WTC11 (cell line): ENCODE data around the gene PGPEP1. TPM values are rescaled to one million over a fixed set of nuclear protein-coding genes. Genes with fewer than 3 reads are reported as not detected.

Experiments
- CREB1 ChIP-seq: sonication (generic); formaldehyde crosslinking; IDR thresholded peaks from 2 replicates; pipeline ENCODE4 v1.8.0; 2023; ENCODE audit warnings: mild to moderate bottlenecking, missing genetic modification reagents
- ETV6 ChIP-seq: sonication (generic); formaldehyde crosslinking; IDR thresholded peaks from 2 replicates; pipeline ENCODE4 v1.8.1; 2022; ENCODE audit warnings: mild to moderate bottlenecking, missing genetic modification reagents
- FOXK1 ChIP-seq: sonication (generic); formaldehyde crosslinking; IDR thresholded peaks from 2 replicates; pipeline ENCODE4 v1.8.0; 2022; ENCODE audit warnings: mild to moderate bottlenecking, moderate library complexity, missing genetic modification reagents
- GRHL2 ChIP-seq: fragments of 250-450 bp; sonication (Bioruptor Pico); IDR thresholded peaks from 2 replicates; pipeline ENCODE4 v1.8.0; 2022; ENCODE audit warnings: mild to moderate bottlenecking, moderate library complexity; ENCODE audit not compliant: insufficient replicate concordance, severe bottlenecking
- NFE2L1 ChIP-seq: sonication (generic); formaldehyde crosslinking; IDR thresholded peaks from 2 replicates; pipeline ENCODE4 v1.8.1; 2023; ENCODE audit warnings: missing genetic modification reagents
- SOX15 ChIP-seq: fragments of 250-450 bp; sonication (Bioruptor Pico); IDR thresholded peaks from 2 replicates; pipeline ENCODE4 v1.9.0; 2021; ENCODE audit warnings: mild to moderate bottlenecking
- TEAD1 ChIP-seq: sonication (generic); formaldehyde crosslinking; IDR thresholded peaks from 2 replicates; pipeline ENCODE4 v1.8.0; 2022; ENCODE audit warnings: mild to moderate bottlenecking, missing genetic modification reagents
- TP53 ChIP-seq: sonication (generic); formaldehyde crosslinking; IDR thresholded peaks from 2 replicates; pipeline ENCODE4 v1.8.1; 2023; ENCODE audit warnings: mild to moderate bottlenecking, missing genetic modification reagents
- ZNF219 ChIP-seq: sonication (generic); formaldehyde crosslinking; IDR thresholded peaks from 2 replicates; pipeline ENCODE4 v1.8.0; 2023; ENCODE audit warnings: missing genetic modification reagents, mild to moderate bottlenecking, borderline replicate concordance
- ZNF232 ChIP-seq: sonication (generic); formaldehyde crosslinking; IDR thresholded peaks from 2 replicates; pipeline ENCODE4 v1.8.0; 2022; ENCODE audit warnings: mild to moderate bottlenecking, missing genetic modification reagents
- ZNF263 ChIP-seq: sonication (generic); formaldehyde crosslinking; IDR thresholded peaks from 2 replicates; pipeline ENCODE4 v1.8.1; 2022; ENCODE audit warnings: low read depth, mild to moderate bottlenecking, moderate library complexity, missing genetic modification reagents
- ZNF396 ChIP-seq: fragments of 250-450 bp; sonication (Bioruptor Pico); IDR thresholded peaks from 2 replicates; pipeline ENCODE4 v1.8.0; 2021; ENCODE audit warnings: mild to moderate bottlenecking, moderate library complexity, borderline replicate concordance
- ZNF423 ChIP-seq: fragments of 250-450 bp; sonication (Bioruptor Pico); IDR thresholded peaks from 2 replicates; pipeline ENCODE4 v2.1.2; 2022; ENCODE audit warnings: mild to moderate bottlenecking, moderate library complexity
- total RNA-seq: library from RNA; stranded (reverse); gene quantifications from 3 replicates; pipeline ENCODE4 v1.2.3, GENCODE V29; 2021
- TF ChIP-seq, protein P1 (sequence below): sonication (generic); formaldehyde crosslinking; IDR thresholded peaks from 2 replicates; pipeline ENCODE4 v1.8.0; 2022; ENCODE audit warnings: mild to moderate bottlenecking, missing genetic modification reagents
- TF ChIP-seq, protein P2 (sequence below): sonication (generic); formaldehyde crosslinking; IDR thresholded peaks from 2 replicates; pipeline ENCODE4 v1.8.0; 2023; ENCODE audit warnings: mild to moderate bottlenecking, missing genetic modification reagents
- TF ChIP-seq, protein P3 (sequence below): fragments of 250-450 bp; sonication (Bioruptor Pico); IDR thresholded peaks from 2 replicates; pipeline ENCODE4 v1.9.0; 2021; ENCODE audit warnings: mild to moderate bottlenecking, borderline replicate concordance
- TF ChIP-seq, protein P4 (sequence below): fragments of 250-450 bp; sonication (Bioruptor Pico); IDR thresholded peaks from 2 replicates; pipeline ENCODE4 v1.9.0; 2021; ENCODE audit warnings: moderate library complexity, mild to moderate bottlenecking, inconsistent platforms, borderline replicate concordance
- TF ChIP-seq, protein P5 (sequence below): sonication (generic); formaldehyde crosslinking; IDR thresholded peaks from 2 replicates; pipeline ENCODE4 v1.8.0; 2022; ENCODE audit warnings: missing genetic modification reagents
- TF ChIP-seq, protein P6 (sequence below): sonication (generic); formaldehyde crosslinking; IDR thresholded peaks from 2 replicates; pipeline ENCODE4 v1.8.0; 2023; ENCODE audit warnings: missing genetic modification reagents, mild to moderate bottlenecking, borderline replicate concordance

PGPEP1 gene
- total RNA-seq, 1 experiment from 2014 or later, result 68.1 TPM

DNA sequence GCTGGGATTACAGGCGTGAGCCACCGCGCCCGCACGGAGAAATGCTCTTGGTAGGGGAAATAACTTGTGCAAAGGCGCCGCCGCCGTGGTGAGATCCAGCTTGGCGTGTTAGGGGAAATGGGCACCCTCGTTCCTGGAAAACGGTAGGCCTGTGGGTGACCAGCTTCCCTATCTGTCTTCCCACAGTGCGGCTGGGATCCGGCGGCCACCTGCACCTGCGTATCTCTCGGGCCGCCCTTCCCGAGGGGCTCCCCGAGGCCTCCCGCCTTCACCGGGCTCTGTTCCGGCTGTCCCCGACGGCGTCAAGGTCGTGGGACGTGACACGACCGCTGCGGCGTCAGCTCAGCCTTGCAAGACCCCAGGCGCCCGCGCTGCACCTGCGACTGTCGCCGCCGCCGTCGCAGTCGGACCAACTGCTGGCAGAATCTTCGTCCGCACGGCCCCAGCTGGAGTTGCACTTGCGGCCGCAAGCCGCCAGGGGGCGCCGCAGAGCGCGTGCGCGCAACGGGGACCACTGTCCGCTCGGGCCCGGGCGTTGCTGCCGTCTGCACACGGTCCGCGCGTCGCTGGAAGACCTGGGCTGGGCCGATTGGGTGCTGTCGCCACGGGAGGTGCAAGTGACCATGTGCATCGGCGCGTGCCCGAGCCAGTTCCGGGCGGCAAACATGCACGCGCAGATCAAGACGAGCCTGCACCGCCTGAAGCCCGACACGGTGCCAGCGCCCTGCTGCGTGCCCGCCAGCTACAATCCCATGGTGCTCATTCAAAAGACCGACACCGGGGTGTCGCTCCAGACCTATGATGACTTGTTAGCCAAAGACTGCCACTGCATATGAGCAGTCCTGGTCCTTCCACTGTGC lies 47.9 kb downstream of the PGPEP1 start (continued):
- TF ChIP-seq, protein P1, sequence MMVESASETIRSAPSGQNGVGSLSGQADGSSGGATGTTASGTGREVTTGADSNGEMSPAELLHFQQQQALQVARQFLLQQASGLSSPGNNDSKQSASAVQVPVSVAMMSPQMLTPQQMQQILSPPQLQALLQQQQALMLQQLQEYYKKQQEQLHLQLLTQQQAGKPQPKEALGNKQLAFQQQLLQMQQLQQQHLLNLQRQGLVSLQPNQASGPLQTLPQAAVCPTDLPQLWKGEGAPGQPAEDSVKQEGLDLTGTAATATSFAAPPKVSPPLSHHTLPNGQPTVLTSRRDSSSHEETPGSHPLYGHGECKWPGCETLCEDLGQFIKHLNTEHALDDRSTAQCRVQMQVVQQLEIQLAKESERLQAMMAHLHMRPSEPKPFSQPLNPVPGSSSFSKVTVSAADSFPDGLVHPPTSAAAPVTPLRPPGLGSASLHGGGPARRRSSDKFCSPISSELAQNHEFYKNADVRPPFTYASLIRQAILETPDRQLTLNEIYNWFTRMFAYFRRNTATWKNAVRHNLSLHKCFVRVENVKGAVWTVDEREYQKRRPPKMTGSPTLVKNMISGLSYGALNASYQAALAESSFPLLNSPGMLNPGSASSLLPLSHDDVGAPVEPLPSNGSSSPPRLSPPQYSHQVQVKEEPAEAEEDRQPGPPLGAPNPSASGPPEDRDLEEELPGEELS (CRISPR knock-in tag), result 0 out of 2 replicates have a peak, but pooled peaks have one; percentile 32
- no peak for TF ChIP-seq SOX15 (CRISPR knock-in tag)
- no peak for TF ChIP-seq ZNF263 (CRISPR knock-in tag)
- TF ChIP-seq ZNF219 (CRISPR knock-in tag), result no peak
- TF ChIP-seq TEAD1 (CRISPR knock-in tag), result no peak
- TF ChIP-seq, protein P2, sequence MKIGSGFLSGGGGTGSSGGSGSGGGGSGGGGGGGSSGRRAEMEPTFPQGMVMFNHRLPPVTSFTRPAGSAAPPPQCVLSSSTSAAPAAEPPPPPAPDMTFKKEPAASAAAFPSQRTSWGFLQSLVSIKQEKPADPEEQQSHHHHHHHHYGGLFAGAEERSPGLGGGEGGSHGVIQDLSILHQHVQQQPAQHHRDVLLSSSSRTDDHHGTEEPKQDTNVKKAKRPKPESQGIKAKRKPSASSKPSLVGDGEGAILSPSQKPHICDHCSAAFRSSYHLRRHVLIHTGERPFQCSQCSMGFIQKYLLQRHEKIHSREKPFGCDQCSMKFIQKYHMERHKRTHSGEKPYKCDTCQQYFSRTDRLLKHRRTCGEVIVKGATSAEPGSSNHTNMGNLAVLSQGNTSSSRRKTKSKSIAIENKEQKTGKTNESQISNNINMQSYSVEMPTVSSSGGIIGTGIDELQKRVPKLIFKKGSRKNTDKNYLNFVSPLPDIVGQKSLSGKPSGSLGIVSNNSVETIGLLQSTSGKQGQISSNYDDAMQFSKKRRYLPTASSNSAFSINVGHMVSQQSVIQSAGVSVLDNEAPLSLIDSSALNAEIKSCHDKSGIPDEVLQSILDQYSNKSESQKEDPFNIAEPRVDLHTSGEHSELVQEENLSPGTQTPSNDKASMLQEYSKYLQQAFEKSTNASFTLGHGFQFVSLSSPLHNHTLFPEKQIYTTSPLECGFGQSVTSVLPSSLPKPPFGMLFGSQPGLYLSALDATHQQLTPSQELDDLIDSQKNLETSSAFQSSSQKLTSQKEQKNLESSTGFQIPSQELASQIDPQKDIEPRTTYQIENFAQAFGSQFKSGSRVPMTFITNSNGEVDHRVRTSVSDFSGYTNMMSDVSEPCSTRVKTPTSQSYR (CRISPR knock-in tag), result no peak
- TF ChIP-seq, protein P3, sequence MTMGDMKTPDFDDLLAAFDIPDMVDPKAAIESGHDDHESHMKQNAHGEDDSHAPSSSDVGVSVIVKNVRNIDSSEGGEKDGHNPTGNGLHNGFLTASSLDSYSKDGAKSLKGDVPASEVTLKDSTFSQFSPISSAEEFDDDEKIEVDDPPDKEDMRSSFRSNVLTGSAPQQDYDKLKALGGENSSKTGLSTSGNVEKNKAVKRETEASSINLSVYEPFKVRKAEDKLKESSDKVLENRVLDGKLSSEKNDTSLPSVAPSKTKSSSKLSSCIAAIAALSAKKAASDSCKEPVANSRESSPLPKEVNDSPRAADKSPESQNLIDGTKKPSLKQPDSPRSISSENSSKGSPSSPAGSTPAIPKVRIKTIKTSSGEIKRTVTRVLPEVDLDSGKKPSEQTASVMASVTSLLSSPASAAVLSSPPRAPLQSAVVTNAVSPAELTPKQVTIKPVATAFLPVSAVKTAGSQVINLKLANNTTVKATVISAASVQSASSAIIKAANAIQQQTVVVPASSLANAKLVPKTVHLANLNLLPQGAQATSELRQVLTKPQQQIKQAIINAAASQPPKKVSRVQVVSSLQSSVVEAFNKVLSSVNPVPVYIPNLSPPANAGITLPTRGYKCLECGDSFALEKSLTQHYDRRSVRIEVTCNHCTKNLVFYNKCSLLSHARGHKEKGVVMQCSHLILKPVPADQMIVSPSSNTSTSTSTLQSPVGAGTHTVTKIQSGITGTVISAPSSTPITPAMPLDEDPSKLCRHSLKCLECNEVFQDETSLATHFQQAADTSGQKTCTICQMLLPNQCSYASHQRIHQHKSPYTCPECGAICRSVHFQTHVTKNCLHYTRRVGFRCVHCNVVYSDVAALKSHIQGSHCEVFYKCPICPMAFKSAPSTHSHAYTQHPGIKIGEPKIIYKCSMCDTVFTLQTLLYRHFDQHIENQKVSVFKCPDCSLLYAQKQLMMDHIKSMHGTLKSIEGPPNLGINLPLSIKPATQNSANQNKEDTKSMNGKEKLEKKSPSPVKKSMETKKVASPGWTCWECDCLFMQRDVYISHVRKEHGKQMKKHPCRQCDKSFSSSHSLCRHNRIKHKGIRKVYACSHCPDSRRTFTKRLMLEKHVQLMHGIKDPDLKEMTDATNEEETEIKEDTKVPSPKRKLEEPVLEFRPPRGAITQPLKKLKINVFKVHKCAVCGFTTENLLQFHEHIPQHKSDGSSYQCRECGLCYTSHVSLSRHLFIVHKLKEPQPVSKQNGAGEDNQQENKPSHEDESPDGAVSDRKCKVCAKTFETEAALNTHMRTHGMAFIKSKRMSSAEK (CRISPR knock-in tag), result no peak
- TF ChIP-seq GRHL2 (CRISPR knock-in tag), result no peak
- peak; percentile 72; the same call in 1 of the 2 replicates for TF ChIP-seq FOXK1
- TF ChIP-seq, protein P4, sequence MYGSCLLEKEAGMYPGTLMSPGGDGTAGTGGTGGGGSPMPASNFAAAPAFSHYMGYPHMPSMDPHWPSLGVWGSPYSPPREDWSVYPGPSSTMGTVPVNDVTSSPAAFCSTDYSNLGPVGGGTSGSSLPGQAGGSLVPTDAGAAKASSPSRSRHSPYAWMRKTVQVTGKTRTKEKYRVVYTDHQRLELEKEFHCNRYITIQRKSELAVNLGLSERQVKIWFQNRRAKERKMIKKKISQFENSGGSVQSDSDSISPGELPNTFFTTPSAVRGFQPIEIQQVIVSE (CRISPR knock-in tag), result no peak
- TF ChIP-seq, protein P5, sequence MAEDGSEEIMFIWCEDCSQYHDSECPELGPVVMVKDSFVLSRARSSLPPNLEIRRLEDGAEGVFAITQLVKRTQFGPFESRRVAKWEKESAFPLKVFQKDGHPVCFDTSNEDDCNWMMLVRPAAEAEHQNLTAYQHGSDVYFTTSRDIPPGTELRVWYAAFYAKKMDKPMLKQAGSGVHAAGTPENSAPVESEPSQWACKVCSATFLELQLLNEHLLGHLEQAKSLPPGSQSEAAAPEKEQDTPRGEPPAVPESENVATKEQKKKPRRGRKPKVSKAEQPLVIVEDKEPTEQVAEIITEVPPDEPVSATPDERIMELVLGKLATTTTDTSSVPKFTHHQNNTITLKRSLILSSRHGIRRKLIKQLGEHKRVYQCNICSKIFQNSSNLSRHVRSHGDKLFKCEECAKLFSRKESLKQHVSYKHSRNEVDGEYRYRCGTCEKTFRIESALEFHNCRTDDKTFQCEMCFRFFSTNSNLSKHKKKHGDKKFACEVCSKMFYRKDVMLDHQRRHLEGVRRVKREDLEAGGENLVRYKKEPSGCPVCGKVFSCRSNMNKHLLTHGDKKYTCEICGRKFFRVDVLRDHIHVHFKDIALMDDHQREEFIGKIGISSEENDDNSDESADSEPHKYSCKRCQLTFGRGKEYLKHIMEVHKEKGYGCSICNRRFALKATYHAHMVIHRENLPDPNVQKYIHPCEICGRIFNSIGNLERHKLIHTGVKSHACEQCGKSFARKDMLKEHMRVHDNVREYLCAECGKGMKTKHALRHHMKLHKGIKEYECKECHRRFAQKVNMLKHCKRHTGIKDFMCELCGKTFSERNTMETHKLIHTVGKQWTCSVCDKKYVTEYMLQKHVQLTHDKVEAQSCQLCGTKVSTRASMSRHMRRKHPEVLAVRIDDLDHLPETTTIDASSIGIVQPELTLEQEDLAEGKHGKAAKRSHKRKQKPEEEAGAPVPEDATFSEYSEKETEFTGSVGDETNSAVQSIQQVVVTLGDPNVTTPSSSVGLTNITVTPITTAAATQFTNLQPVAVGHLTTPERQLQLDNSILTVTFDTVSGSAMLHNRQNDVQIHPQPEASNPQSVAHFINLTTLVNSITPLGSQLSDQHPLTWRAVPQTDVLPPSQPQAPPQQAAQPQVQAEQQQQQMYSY (CRISPR knock-in tag), result no peak
- TF ChIP-seq ZNF423, result no peak
- TF ChIP-seq TP53 (CRISPR knock-in tag), result no peak
- no peak for TF ChIP-seq NFE2L1
- TF ChIP-seq ZNF232 (CRISPR knock-in tag), result no peak
- TF ChIP-seq ZNF396 (CRISPR knock-in tag), result no peak
- TF ChIP-seq, protein P6, sequence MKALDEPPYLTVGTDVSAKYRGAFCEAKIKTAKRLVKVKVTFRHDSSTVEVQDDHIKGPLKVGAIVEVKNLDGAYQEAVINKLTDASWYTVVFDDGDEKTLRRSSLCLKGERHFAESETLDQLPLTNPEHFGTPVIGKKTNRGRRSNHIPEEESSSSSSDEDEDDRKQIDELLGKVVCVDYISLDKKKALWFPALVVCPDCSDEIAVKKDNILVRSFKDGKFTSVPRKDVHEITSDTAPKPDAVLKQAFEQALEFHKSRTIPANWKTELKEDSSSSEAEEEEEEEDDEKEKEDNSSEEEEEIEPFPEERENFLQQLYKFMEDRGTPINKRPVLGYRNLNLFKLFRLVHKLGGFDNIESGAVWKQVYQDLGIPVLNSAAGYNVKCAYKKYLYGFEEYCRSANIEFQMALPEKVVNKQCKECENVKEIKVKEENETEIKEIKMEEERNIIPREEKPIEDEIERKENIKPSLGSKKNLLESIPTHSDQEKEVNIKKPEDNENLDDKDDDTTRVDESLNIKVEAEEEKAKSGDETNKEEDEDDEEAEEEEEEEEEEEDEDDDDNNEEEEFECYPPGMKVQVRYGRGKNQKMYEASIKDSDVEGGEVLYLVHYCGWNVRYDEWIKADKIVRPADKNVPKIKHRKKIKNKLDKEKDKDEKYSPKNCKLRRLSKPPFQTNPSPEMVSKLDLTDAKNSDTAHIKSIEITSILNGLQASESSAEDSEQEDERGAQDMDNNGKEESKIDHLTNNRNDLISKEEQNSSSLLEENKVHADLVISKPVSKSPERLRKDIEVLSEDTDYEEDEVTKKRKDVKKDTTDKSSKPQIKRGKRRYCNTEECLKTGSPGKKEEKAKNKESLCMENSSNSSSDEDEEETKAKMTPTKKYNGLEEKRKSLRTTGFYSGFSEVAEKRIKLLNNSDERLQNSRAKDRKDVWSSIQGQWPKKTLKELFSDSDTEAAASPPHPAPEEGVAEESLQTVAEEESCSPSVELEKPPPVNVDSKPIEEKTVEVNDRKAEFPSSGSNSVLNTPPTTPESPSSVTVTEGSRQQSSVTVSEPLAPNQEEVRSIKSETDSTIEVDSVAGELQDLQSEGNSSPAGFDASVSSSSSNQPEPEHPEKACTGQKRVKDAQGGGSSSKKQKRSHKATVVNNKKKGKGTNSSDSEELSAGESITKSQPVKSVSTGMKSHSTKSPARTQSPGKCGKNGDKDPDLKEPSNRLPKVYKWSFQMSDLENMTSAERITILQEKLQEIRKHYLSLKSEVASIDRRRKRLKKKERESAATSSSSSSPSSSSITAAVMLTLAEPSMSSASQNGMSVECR (CRISPR knock-in tag), result no peak
- TF ChIP-seq CREB1 (CRISPR knock-in tag), result 0 out of 2 replicates have a peak, but pooled peaks have one; percentile 45
- TF ChIP-seq ETV6 (CRISPR knock-in tag), result peak; percentile 41; the same call in 1 of the 2 replicates
